Activated naive CD4-positive, alpha-beta T cell treated with anti-CD3 and anti-CD28 coated beads, Interleukin-2, amount 10 ng/mL, durations not matched to agents 7 days and 5 days (primary cell): ENCODE data around the gene DUOX1.

ENCODE experiments used
- CTCF ChIA-PET: fragments of 350-600 bp; sonication (Branson Sonifier 250); formaldehyde crosslinking; loops from one replicate; lab custom pipeline; 2021; ENCODE audit warnings: antibody characterized with exemption; lab: Charles Lee
- DNase-seq: peaks from one replicate; pipeline ENCODE4 v3.0.0-alpha.2; 2020
- H3K27ac Mint-ChIP-seq: one replicate; pipeline ENCODE4 v1.8.0; 2021; ENCODE audit warnings: mild to moderate bottlenecking, moderate library complexity, mixed read lengths
- H3K27me3 Mint-ChIP-seq: one replicate; pipeline ENCODE4 v1.8.0; 2021; ENCODE audit warnings: mild to moderate bottlenecking, mixed read lengths
- H3K36me3 Mint-ChIP-seq: one replicate; pipeline ENCODE4 v1.8.0; 2021; ENCODE audit warnings: mixed read lengths
- H3K4me1 Mint-ChIP-seq: one replicate; pipeline ENCODE4 v1.8.0; 2021; ENCODE audit warnings: mixed read lengths
- H3K4me3 Mint-ChIP-seq: one replicate; pipeline ENCODE4 v1.8.0; 2021; ENCODE audit warnings: mild to moderate bottlenecking, moderate library complexity, mixed read lengths
- H3K9me3 Mint-ChIP-seq: one replicate; pipeline ENCODE4 v1.8.0; 2021; ENCODE audit warnings: mixed read lengths

Gene DUOX1

GRCh38 chr15:45121020-45121419, 8.8 kb upstream of the DUOX1 start:
- no peak for DNase-seq
- H3K27ac Mint-ChIP-seq, result no peak overlapping the region
- H3K9me3 Mint-ChIP-seq, result no peaks in the 10 kb centered on the region
- H3K36me3 Mint-ChIP-seq, result no peaks in the 10 kb centered on the region
- CTCF ChIA-PET, result interaction anchor here (1.4 to 1.9 kb wide), 3 partner anchors 14 to 279 kb away, joined by 4 to 6 read pairs (median 5); no protein-coding TSS in a partner anchor
- H3K4me3 Mint-ChIP-seq, result no peak overlapping the region
- H3K27me3 Mint-ChIP-seq, result peaks cover 88% of the 10 kb centered on the region
- peaks cover 15% of the 10 kb centered on the region for H3K4me1 Mint-ChIP-seq

DNA sequence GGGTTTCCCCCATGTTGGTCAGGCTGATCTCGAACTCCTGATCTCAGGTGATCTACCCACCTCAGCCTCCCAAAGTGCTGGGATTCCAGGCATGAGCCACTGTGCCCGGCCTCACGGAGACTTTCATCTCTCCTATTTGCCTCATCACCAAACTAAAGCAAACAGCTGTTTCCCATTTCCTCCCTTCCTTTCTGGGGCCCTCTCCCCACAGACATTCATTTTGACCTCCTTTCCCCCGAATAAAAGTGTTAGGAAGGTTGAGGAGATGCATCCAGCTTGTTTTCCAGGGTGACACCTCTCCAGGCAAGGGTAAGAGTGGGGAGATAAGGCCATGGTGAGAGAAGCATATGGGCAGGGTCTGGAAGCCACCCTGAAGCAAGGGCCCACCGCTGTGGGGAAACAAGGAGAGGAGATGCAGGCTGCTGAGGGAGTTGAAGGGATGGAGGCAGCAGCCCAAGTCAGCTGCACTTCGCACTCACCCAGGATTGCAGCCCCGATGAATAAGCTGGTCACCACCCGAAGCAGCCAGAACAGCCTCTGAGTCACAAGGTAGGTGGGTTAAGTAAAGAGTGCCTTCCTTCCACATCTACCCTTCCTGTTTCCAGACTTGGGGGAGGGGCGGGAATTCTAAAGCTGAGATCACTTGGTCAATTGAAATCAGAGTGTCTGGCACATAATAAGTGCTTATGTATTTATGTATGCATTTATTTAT, 7.9 kb upstream of the DUOX1 start:
- Mint-ChIP-seq H3K27me3 (peaks cover 84% of the 10 kb centered on the region), H3K4me1 (peaks cover 11% of the 10 kb centered on the region), H3K4me3 (no peak overlapping the region), H3K27ac (no peak overlapping the region), H3K9me3 (no peaks in the 10 kb centered on the region), H3K36me3 (no peaks in the 10 kb centered on the region)
- DNase-seq, result no peak
- CTCF ChIA-PET, result interaction anchor here (1.5 to 1.9 kb wide), 2 partner anchors 13 to 83 kb away, joined by 5 to 6 read pairs; no protein-coding TSS in a partner anchor

DNA sequence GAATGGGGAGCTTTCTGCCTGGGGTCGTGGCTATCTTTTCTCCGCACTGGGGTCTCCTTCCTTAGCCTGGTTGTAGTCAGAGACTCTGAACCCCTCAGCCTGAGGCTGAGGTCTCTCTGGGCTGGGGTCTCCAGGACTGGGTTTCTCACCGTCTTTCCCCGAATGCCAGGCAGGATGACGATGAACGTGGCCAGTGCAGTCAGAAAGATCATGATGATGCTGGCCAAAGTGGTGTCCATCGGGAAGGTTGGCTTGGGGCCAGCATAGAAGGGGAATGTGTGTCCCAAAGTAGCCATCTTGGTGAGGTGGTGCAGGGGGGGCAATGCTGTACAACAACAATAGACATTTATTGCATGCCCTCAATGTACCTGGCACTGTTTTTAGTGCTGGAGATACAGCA, 7.1 kb upstream of the DUOX1 start:
- no peak for DNase-seq
- no peak overlapping the region for H3K4me3 Mint-ChIP-seq
- H3K27me3 Mint-ChIP-seq, result peaks cover 78% of the 10 kb centered on the region
- CTCF ChIA-PET, result interaction anchor here (1.1 to 1.6 kb wide), 3 partner anchors 9 to 55 kb away, joined by 3 to 5 read pairs (median 4); partner anchors contain the start of genes DUOX2 and DUOXA2
- no peaks in the 10 kb centered on the region for H3K36me3 Mint-ChIP-seq
- no peaks in the 10 kb centered on the region for H3K9me3 Mint-ChIP-seq
- H3K27ac Mint-ChIP-seq, result no peak overlapping the region
- peaks cover 4% of the 10 kb centered on the region for H3K4me1 Mint-ChIP-seq

DNA sequence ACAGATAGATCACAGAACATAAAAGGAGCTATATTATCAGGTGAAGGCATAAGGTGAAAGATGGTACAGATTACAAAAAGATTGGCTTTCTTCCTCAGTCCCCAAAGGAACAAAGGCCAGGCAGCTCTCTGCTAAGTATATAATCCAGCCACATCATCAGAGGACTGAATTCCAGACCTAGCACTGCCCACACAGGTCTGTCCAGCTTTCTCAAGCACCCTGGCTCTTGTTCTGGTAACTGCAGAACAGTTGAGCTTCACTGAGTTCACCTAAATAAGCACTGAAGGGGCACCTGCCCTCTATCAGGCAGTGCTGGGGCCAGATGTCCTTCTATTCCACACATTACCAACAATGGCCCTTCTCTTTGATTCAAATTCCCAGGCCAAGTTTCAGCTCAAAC, 6.4 kb upstream of the DUOX1 start:
- H3K27ac Mint-ChIP-seq, result no peak overlapping the region
- no peak overlapping the region for H3K4me3 Mint-ChIP-seq
- H3K4me1 Mint-ChIP-seq, result peaks cover 1% of the 10 kb centered on the region
- no peaks in the 10 kb centered on the region for H3K36me3 Mint-ChIP-seq
- no peaks in the 10 kb centered on the region for H3K9me3 Mint-ChIP-seq
- peaks cover 78% of the 10 kb centered on the region for H3K27me3 Mint-ChIP-seq
- CTCF ChIA-PET, result interaction anchor here (1.1 to 1.6 kb wide), 4 partner anchors 10 to 87 kb away, joined by 3 to 5 read pairs (median 4); partner anchors contain the start of genes DUOX2 and DUOXA2
- no peak for DNase-seq

DNA sequence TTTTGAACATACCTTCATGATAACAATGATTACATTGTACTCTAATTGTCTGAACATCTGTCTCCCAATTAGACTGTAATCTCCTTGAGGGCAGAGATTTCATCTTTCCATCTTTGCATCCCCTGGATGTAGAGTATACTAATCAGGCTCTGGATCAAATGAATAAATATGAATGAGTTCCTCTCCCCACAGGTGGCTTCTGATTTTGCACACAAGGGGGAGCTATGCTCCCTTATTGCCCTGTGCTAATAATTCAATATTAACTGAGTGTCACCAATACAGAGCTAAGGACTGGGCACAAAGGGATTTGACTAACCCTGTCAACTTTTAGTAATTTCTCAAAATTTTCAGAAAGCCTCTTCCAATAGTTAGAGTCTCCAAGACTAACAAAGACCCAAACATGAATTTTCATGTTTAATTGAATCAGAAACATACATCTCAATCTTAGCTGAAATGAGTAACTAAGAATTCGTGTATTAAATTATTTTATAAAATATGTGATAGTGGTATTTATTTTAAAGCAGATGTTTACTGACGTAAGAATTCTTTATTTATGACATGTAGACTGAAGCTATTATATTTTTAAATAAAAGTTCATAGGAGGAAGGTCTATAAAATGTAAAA, 3.1 kb upstream of the DUOX1 start:
- H3K4me1 Mint-ChIP-seq, result peaks cover 4% of the 10 kb centered on the region
- no peak overlapping the region for H3K27ac Mint-ChIP-seq
- H3K36me3 Mint-ChIP-seq, result no peaks in the 10 kb centered on the region
- peaks cover 82% of the 10 kb centered on the region for H3K27me3 Mint-ChIP-seq
- no peak overlapping the region for H3K4me3 Mint-ChIP-seq
- H3K9me3 Mint-ChIP-seq, result no peaks in the 10 kb centered on the region
- CTCF ChIA-PET, result interaction anchor here (0.6 to 3.2 kb wide), 11 partner anchors 9 to 273 kb away, joined by 3 to 23 read pairs (median 3); no protein-coding TSS in a partner anchor
- DNase-seq, result peak; percentile 57

DNA sequence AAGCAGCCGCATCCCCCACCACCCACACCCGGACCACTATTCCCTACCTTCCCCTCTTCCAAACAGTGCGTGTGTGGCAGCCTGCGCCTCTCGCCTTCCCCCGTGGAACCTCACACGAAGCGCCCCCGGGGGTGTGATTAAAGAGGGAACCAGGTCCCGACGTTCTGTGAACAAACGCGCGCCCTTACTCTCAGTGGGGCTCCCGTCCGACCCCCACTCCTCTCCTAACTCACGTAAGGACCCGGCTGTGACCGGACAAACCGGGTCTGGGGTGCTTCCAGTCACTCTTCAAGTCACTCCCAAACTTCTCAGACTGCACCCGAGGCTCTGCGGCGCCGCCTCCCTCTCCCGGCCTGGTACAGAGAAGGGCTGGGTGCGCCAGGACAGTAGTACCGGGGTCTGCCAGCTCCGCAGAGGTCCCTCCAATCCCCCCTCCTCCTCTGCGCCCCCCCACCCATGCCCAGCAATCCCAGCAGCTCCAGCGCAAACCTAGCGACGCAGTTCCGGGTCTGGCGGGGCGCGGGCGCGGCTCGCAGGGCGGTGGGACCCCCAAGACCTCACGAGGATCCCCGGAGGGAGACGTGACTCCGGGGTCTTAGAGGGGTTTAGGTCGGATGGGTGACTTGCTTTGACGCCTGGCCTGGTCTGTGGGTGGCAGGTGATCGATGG, 689 bp upstream of the DUOX1 start:
- no peaks in the 10 kb centered on the region for H3K36me3 Mint-ChIP-seq
- peaks cover 87% of the 10 kb centered on the region for H3K27me3 Mint-ChIP-seq
- H3K27ac Mint-ChIP-seq, result no peak overlapping the region
- no peak overlapping the region for H3K4me3 Mint-ChIP-seq
- H3K9me3 Mint-ChIP-seq, result no peaks in the 10 kb centered on the region
- CTCF ChIA-PET, result interaction anchor here (0.6 kb wide), 1 partner anchor 139 kb away, joined by 4 read pairs; no protein-coding TSS in a partner anchor
- peaks cover 4% of the 10 kb centered on the region for H3K4me1 Mint-ChIP-seq
- no peak for DNase-seq

DNA sequence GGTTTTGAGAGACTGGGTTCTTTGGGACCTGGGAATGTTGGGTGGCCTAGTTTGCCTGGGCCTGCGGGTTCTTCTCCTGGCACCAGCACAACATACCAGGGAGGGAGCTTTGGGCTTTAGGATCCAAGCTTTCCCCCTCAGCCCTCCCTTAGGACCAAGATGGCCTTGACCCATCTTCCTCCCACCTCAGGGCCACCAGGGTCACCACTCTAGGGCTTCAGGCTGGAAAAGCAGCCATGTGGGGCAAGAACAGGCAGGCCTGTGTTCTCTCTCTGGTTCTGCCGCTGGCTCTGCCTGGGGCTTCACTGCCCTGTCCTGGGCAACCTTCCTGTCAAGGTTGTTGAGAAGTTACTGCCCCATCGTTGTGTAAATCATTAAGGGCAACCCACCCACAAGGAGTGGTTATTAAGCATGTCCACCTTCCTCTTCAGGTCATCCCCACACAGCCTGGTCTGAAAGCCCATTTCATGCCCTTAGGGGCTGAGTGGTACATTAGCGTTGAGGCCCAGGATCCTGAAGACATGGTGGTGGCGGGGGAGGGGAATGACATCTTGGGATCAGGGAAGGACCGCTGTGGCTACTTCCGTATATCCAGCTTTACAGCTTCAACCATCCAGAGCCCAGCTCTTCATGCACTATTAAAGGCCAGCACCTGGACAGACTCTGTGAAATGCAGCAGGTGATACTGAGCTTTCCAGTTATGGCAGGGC, 652 bp downstream of the DUOX1 start:
- Mint-ChIP-seq H3K27ac (no peak overlapping the region), H3K27me3 (peaks cover 89% of the 10 kb centered on the region), H3K4me1 (peaks cover 9% of the 10 kb centered on the region), H3K36me3 (no peaks in the 10 kb centered on the region), H3K4me3 (no peak overlapping the region), H3K9me3 (no peaks in the 10 kb centered on the region)
- CTCF ChIA-PET, result interaction anchor here (1.2 to 2.2 kb wide), 2 partner anchors 13 to 50 kb away, joined by 4 to 14 read pairs; no protein-coding TSS in a partner anchor
- DNase-seq, result no peak

DNA sequence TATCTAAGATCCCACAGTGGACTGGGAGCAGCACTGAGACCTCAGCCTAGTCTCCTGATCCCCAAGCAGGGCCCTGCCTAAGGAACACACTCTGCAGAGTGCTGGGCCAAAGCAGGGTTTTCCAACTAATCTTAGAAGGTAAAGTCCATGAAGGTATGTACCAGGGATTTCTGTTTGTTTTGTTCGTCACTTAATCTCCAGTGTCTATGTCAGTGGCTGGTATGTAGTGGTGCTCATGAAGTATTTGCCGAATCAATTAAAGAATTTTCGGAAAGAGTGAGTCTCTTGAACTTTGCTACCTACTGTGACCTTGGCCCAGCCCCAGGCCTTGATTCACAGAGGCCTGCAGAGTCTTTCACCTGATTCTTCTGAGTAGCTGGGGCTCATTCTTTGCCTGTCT, 1.7 kb downstream of the DUOX1 start:
- H3K4me1 Mint-ChIP-seq, result peaks cover 13% of the 10 kb centered on the region
- CTCF ChIA-PET, result interaction anchor here (0.8 to 2.2 kb wide), 4 partner anchors 13 to 49 kb away, joined by 3 to 15 read pairs (median 9); no protein-coding TSS in a partner anchor
- no peaks in the 10 kb centered on the region for H3K36me3 Mint-ChIP-seq
- H3K27ac Mint-ChIP-seq, result no peak overlapping the region
- no peak overlapping the region for H3K4me3 Mint-ChIP-seq
- H3K27me3 Mint-ChIP-seq, result peaks cover 87% of the 10 kb centered on the region
- no peaks in the 10 kb centered on the region for H3K9me3 Mint-ChIP-seq
- no peak for DNase-seq

- H3K9me3 Mint-ChIP-seq, result no peaks in the 10 kb centered on the region
- H3K4me1 Mint-ChIP-seq, result peaks cover 13% of the 10 kb centered on the region
- no peak overlapping the region for H3K4me3 Mint-ChIP-seq
- H3K27ac Mint-ChIP-seq, result no peak overlapping the region
- peaks cover 91% of the 10 kb centered on the region for H3K27me3 Mint-ChIP-seq
- CTCF ChIA-PET, result interaction anchor here (0.7 to 2.2 kb wide), 3 partner anchors 10 to 206 kb away, joined by 3 to 15 read pairs (median 3); no protein-coding TSS in a partner anchor
- DNase-seq, result no peak
- H3K36me3 Mint-ChIP-seq, result no peaks in the 10 kb centered on the region
Measured at GRCh38 chr15:45132844-45133560, 3.2 kb downstream of the DUOX1 start.

DNA sequence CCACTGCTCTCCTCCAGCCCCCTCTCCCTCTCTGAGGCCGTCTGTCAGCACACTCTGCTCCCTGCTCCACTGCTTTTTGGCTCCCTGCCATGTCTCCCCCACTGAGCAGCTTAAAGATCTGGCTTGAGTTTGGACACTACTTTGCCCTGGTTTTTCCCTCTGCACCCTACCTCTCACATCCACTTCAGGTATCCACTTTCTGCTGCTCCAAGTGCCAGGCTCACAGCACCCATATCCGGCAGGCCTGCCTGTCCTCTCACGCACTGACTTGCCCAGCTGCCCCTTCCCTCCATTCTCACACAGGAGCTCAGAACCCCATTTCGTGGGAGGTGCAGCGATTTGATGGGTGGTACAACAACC, 3.7 kb downstream of the DUOX1 start:
- DNase-seq, result no peak
- Mint-ChIP-seq H3K36me3 (no peaks in the 10 kb centered on the region), H3K9me3 (no peaks in the 10 kb centered on the region), H3K4me1 (peaks cover 11% of the 10 kb centered on the region), H3K4me3 (no peak overlapping the region), H3K27me3 (peaks cover 89% of the 10 kb centered on the region), H3K27ac (no peak overlapping the region)
- CTCF ChIA-PET, result interaction anchor here (1.0 to 2.2 kb wide), 2 partner anchors 11 to 15 kb away, joined by 3 to 15 read pairs; no protein-coding TSS in a partner anchor

GRCh38 chr15:45134046-45134445, 4.3 kb downstream of the DUOX1 start:
- Mint-ChIP-seq H3K9me3 (no peaks in the 10 kb centered on the region), H3K4me1 (peaks cover 11% of the 10 kb centered on the region), H3K4me3 (no peak overlapping the region), H3K27me3 (peaks cover 84% of the 10 kb centered on the region), H3K27ac (no peak overlapping the region), H3K36me3 (no peaks in the 10 kb centered on the region)
- CTCF ChIA-PET, result interaction anchor here (1.9 kb wide), 1 partner anchor 16 kb away, joined by 8 read pairs; no protein-coding TSS in a partner anchor
- DNase-seq, result no peak

DNA sequence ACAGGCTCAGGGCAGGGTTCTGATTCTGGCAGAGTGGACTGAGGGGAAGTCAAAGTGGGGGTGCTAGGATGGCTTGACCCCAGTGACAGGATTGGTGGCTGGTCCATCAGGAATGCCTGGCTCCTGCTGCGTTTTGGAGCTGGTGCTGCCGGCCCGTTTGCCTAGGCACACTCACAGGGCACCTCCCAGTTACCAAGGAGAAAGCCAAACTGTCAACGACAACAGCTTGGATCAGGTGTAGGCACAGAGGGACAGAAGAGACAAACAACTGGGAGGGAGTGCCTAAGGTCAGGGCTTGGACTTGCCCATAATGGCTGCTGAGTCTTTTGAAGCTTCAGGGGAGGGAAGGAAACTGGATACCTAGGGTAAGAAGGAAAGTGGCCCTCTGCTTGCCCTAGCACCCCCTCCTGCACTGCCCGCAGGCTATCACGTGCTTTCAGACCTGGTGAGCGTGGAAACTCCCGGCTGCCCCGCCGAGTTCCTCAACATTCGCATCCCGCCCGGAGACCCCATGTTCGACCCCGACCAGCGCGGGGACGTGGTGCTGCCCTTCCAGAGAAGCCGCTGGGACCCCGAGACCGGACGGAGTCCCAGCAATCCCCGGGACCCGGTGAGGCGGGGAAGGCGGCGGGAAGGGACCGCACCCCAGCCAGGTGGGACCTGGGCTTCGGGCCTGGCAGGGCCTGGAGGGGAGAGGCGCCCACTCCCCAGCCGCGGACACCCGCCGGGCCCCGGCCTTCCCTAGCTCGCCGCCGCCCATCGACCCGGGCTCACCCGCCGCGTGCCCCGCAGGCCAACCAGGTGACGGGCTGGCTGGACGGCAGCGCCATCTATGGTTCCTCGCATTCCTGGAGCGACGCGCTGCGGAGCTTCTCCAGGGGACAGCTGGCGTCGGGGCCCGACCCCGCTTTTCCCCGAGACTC, 5.1 kb downstream of the DUOX1 start:
- H3K27me3 Mint-ChIP-seq, result peaks cover 75% of the 10 kb centered on the region
- H3K36me3 Mint-ChIP-seq, result no peaks in the 10 kb centered on the region
- no peaks in the 10 kb centered on the region for H3K9me3 Mint-ChIP-seq
- DNase-seq, result peak; percentile 42
- H3K4me3 Mint-ChIP-seq, result peak overlapping the region; percentile 23
- peaks cover 11% of the 10 kb centered on the region for H3K4me1 Mint-ChIP-seq
- H3K27ac Mint-ChIP-seq, result peak overlapping the region; percentile 3
- CTCF ChIA-PET, result interaction anchor here (0.7 to 1.9 kb wide), 3 partner anchors 14 to 24 kb away, joined by 3 to 8 read pairs (median 5); no protein-coding TSS in a partner anchor
